ENCODE measurements around the gene FGD4.

The FGD4 gene

DNA sequence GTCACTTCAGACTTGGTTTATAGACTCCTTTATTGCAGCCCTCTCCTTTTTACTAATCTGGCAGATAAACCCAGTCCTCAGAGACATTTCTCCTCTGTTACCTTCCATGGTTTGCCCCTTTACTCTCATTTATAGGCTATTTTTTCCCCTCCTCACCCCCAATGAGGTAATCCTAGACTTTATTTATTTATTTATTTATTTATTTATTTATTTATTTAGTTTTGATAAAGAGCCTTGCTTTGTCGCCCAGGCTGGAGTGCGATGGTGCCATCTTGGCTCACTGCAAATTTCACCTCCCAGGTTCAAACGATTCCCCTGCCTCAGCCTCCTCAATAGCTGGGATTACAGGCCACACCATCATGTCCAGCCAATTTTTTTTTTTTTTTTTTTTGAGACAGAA is 8.4 kb downstream of the FGD4 start:
- POLR2A ChIA-PET, result no interaction called here

DNA sequence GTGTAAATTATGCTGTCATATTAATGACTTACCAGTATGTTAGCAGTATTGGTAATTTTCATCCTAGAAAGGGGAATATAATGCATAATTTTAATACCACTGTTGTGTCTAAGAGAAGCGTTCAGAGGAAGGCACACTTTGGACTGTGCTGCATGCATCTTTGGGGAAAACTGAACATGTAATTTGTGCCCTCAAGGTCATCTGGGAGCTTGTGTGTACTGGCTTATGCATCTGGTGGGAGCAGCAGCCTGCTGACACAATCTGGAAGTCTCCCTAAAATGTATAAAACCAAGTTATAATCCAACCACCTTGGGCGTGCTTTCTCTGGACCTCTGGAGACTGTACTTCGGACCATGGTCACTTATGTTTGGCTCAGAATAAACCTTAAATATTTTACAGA is 14.1 kb downstream of the FGD4 start:
- H3K4me3 ChIP-seq (ENCODE audit: low read depth, low read length), result no peak overlapping the region
- DNase-seq (ENCODE audit: low read depth, low spot score), result no peak
- ChIA-PET POLR2A (no interaction called here), CTCF (no interaction called here)
- TF ChIP-seq, protein P1, sequence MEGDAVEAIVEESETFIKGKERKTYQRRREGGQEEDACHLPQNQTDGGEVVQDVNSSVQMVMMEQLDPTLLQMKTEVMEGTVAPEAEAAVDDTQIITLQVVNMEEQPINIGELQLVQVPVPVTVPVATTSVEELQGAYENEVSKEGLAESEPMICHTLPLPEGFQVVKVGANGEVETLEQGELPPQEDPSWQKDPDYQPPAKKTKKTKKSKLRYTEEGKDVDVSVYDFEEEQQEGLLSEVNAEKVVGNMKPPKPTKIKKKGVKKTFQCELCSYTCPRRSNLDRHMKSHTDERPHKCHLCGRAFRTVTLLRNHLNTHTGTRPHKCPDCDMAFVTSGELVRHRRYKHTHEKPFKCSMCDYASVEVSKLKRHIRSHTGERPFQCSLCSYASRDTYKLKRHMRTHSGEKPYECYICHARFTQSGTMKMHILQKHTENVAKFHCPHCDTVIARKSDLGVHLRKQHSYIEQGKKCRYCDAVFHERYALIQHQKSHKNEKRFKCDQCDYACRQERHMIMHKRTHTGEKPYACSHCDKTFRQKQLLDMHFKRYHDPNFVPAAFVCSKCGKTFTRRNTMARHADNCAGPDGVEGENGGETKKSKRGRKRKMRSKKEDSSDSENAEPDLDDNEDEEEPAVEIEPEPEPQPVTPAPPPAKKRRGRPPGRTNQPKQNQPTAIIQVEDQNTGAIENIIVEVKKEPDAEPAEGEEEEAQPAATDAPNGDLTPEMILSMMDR (IDR thresholded peaks at IDR 0.05; ENCODE audit: insufficient read depth, low read length, missing control alignments), result no peak

More for the DNA sequence above, 8.4 kb downstream of the FGD4 start:
- H3K4me3 ChIP-seq (ENCODE audit: low read depth, low read length), result no peak overlapping the region
- CTCF ChIA-PET, result no interaction called here
- TF ChIP-seq, protein P1 (IDR thresholded peaks at IDR 0.05; ENCODE audit: insufficient read depth, low read length, missing control alignments), result no peak
- no peak for DNase-seq (ENCODE audit: low read depth, low spot score)

DNA sequence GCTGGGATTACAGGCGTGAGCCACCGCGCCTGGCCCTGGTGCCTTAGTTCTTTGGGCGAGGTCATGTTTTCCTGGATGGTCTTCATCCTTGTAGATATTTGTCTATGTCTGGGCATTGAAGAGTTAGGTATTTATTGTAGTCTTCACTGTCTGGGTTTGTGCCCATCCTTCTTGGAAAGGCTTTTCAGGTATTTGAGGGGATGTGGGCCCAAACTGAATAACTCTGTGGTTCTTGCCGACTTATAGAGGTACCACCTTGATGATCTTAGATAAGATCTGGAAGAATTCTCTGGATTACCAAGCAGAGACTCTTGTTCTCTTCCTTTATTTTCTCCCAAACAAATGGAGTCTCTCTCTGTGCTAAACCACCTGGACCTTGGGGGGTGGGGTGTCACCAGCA is 18.9 kb downstream of the FGD4 start:
- POLR2A ChIA-PET, result no interaction called here
- TF ChIP-seq, protein P1 (IDR thresholded peaks at IDR 0.05; ENCODE audit: insufficient read depth, low read length, missing control alignments), result no peak
- DNase-seq (ENCODE audit: low read depth, low spot score), result no peak
- CTCF ChIA-PET, result no interaction called here
- no peak overlapping the region for H3K4me3 ChIP-seq (ENCODE audit: low read depth, low read length)

DNA sequence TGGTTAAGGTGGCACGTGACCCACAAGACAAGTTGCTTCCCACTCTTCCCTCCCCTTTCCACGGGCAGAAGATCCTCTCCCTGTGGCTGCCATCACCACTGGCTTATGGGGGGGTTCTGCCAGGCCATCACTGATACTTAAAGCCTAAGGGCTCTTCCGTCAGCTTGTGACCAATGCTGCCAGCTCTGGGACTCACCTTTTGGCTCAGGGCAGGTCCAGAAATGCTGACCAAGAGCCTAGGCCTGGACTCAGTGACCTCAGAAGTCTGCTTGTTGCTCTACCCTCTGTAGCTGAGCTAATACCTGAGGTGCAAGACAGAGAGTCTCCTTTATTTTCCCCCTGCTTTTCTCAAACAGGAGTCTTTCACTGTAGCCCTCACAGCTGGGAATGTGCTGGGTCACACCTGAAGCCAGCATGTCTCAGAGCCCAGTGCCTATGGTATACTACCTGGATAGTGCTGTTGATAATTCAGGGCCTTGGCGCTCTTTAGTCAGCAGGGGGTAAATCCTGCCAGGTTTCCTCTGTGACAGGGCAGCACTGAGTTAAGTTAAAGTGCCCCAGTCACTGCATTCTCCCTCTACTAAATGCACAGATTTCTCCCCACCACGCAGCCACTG is 19.7 kb downstream of the FGD4 start:
- DNase-seq (ENCODE audit: low read depth, low spot score), result no peak
- CTCF ChIA-PET, result no interaction called here
- POLR2A ChIA-PET, result no interaction called here

DNA sequence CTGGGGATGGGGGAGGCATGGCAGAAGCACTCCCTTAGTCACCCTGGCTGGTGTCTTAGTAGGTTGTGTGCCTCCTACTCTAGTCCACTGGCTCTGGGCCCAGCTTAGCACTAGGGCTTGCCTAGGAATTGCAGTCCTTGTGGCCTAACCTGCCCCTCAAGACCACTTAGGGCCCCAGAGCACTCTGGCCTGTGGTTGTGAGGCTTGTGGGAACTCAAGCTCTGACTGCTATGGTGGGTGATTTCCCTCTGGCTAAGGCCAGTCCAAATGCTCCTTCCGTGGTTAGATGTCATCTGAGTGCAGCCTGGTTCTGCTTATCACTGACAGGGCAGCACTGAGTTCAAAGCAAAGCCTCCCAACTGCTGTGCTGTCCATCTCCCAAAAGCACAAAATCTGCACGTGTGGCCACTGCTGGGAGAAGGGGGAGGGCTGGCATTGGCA is 20.2 kb downstream of the FGD4 start:
- ChIA-PET POLR2A (no interaction called here), CTCF (no interaction called here)
- DNase-seq (ENCODE audit: low read depth, low spot score), result no peak
- no peak overlapping the region for H3K4me3 ChIP-seq (ENCODE audit: low read depth, low read length)
- TF ChIP-seq, protein P1 (IDR thresholded peaks at IDR 0.05; ENCODE audit: insufficient read depth, low read length, missing control alignments), result no peak

More for the DNA sequence above, 19.7 kb downstream of the FGD4 start:
- TF ChIP-seq, protein P1 (IDR thresholded peaks at IDR 0.05; ENCODE audit: insufficient read depth, low read length, missing control alignments), result no peak
- H3K4me3 ChIP-seq (ENCODE audit: low read depth, low read length), result no peak overlapping the region

DNA sequence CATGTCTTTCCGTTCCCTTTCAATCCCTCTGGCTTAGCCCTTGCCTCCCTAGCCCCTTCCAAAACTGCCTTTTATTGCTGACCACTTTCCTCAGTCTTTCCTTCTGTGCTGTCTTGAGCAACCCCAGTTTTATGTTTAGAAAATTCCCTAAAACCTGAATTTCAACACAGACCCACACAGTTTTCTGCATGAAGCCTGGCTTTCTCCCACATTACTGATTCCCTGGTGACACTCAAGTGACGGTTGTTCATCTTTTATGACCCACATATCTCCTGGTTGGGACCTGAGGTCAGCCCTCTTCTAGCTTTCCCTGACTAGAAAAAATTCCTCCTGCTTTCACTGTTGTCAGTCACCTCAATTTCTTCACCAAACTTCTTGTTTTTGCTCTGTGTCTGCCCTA is 21.0 kb downstream of the FGD4 start:
- DNase-seq (ENCODE audit: low read depth, low spot score), result no peak
- TF ChIP-seq, protein P1 (IDR thresholded peaks at IDR 0.05; ENCODE audit: insufficient read depth, low read length, missing control alignments), result no peak
- CTCF ChIA-PET, result interaction anchor here (1.8 kb wide), 1 partner anchor 237 kb away, joined by 5 read pairs; no protein-coding TSS in a partner anchor
- no peak overlapping the region for H3K4me3 ChIP-seq (ENCODE audit: low read depth, low read length)
- POLR2A ChIA-PET, result no interaction called here
